GM19455 (cell line): ENCODE measurements around the gene SETMAR.

ENCODE experiments used
- ATAC-seq: cut with Tn5 transposase; IDR thresholded peaks from one replicate; pipeline ENCODE4 v1.9.1; 2021; ENCODE audit not compliant: unreplicated experiment

Gene SETMAR

DNA sequence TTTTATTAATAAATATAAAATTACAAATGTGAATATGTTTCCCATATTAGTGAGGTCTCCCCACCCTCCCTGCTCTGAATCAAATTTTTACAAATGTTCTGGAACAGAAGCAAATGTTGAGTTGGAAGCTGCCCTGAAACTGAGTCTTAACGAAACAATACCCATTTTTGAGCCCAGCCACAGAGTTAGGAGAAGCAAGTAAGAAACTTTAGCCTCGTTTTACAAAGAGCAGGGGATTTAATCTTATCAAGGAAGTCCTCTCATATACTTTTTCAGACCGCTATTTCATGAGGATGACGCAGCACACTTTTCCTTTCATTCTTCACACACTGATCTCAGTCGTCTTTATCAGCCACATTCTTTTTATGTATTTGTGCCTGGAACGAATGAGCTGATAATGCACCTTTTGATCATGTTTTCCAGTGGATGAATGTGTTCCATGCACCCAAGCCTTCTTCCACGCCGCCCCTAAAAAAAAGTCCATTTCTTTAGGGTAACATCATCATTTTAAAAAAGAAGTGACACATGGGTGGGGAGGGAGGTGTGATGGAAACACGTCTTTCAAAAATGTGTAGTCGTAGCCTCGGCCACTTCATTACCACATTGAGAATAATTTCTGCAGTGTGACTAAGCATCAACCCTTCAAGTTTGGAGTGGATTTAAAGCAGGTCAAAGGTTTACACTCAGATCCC, 48.1 kb downstream of the SETMAR start:
- no peak for ATAC-seq

- ATAC-seq = no peak
Observed at GRCh38 chr3:4351872-4352271, 48.7 kb downstream of the SETMAR start.

- ATAC-seq = no peak
Observed at GRCh38 chr3:4355401-4356219, 52.4 kb downstream of the SETMAR start.

DNA sequence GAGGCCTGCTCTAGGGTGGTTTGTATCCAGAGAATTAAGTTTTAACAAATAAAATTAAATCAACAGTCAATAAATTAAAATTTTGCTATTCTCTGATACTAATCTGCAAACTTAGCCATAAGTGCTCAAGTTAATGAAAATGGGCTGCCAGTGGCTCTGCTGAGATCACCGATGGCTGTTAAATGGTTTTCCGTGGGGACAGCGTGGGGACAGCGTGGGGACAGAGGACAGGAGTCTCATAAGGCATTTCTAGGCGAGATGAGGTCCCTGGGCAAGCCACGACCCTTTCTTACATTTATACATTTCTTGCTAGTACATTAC, 53.0 kb downstream of the SETMAR start:
- ATAC-seq = no peak

DNA sequence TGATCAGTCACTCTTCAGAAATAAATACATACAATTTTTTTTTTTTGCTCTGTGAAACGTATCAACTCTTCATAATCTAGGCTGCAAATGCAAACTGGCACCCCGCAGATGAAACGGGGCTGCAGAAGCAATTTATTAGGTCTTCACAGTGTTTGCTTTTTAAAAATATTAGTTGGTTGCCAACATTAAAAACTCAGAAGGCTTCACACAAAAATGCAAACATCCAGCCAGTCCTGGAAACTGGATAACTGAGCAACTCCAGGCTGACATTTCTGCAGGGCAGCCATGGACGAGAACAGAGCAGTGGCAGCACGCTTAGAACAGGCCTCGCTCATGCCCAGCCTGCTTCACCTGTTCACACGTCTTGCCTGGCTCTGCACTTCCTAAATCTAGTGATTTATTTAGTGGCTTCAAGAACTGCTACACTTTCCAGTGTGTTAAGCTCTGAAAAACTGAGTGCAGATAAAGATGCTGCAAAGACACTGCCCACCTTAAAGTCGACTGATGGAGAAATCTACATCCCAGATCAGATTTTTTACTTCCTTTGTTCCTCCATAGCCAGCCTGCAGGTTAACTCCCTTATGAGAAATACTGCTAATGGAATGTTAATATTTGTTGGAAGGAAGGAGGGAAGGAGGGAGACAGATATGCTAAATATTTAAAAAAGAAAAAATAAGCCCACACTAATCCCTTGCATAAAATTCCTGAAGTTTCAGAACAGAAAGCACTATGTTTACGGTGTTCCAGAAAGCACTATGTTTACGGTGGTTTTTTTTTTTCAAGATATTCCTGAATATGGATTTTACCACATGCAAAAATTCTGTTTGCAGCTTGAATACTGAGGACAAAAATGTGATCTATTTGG, 53.6 kb downstream of the SETMAR start:
- ATAC-seq = no peak

GRCh38 chr3:4358273-4358672, 55.1 kb downstream of the SETMAR start:
- no peak for ATAC-seq

- ATAC-seq = no peak
Observed at GRCh38 chr3:4359805-4360502, 56.8 kb downstream of the SETMAR start.

DNA sequence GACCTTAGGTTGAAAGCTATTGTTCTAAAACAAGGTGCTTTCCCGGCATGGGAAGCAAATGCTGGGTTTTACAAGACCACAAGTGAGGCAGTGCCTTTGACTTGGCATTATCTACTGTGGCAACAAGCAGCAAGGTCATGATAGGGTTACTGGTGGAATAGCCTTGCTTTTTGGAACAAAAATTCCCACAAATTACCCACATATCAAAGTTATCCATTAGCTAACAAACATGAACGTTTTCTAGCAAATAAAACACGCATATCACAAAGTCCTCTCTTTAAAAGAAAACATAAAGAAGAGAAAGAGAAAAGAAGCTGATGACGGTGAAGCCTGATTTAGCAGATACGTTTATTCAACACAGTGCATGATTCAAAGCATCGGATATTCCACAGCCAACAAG, 57.6 kb downstream of the SETMAR start:
- ATAC-seq = no peak

DNA sequence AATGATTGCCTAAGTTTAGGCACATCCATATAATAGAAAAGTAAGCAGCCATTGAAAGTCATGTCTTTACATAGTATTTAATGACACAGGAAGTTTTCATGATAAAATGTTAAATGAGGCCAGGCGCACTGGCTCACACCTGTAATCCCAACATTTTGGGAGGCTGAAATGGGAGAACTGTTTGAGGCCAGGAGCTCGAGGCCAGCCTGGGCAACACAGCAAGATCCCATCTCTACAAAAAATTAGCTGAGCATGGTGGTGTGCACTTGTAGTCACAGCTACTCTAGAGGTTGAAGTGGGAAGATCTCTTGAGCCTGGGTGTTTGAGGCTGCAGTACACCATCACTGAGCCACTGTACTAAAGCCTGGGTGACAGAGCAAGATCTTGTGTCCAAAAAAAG, 59.4 kb downstream of the SETMAR start:
- ATAC-seq = no peak
